ENCODE measurements around the gene PARP14.
"Not testable (repeated sequence)": the region's sequence is repeated elsewhere in the genome, so short reads cannot be mapped to it uniquely, and the experiment has no call there.

PARP14 gene

DNA sequence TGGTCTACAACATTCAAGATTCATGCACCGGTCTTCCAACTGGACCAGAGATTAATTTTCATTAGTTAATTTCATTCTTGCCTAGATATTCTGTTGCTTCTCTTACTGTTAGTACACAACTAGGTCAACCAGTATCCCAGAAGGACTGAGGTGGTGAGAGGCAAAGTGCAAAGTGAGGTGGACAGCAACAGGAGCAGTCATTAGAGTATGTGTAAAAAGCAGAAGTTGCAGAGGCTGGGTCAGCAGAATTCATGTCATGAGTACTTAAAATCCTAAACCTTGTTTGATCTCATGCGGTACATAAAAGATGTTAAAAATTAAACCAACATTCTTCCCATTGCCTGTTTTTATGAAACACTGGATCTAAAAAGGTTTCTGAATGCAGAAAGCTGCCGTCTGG is 46.7 kb downstream of the PARP14 start:
- no peak for DNase-seq (ENCODE audit: low read depth in 2 of 2)
- no peak for TF ChIP-seq CTCF (IDR thresholded peaks at IDR 0.05; ENCODE audit: low read depth, low read length)
- H3K4me3 ChIP-seq (replicated peaks in 1 of 2; ENCODE audit: low read depth in 2 of 2, low read length in 2 of 2): no peak overlapping the region

GRCh38 chr3:122727766-122728165 is 47.1 kb downstream of the PARP14 start:
- no peak for DNase-seq (ENCODE audit: low read depth in 2 of 2)
- no peak overlapping the region for H3K4me3 ChIP-seq (replicated peaks in 1 of 2; ENCODE audit: low read depth in 2 of 2, low read length in 2 of 2)
- no peak for TF ChIP-seq CTCF (IDR thresholded peaks at IDR 0.05; ENCODE audit: low read depth, low read length)

DNA sequence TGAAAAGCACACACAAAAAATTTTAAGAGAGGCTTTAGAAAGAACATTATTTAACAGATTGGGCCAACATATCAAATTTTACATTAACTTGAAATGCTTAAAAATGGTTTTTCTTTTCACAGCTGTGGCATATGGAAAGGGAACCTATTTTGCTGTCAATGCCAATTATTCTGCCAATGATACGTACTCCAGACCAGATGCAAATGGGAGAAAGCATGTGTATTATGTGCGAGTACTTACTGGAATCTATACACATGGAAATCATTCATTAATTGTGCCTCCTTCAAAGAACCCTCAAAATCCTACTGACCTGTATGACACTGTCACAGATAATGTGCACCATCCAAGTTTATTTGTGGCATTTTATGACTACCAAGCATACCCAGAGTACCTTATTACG is 47.5 kb downstream of the PARP14 start:
- no peak for DNase-seq (ENCODE audit: low read depth in 2 of 2)
- TF ChIP-seq CTCF (IDR thresholded peaks at IDR 0.05; ENCODE audit: low read depth, low read length): no peak
- H3K4me3 ChIP-seq (replicated peaks in 1 of 2; ENCODE audit: low read depth in 2 of 2, low read length in 2 of 2): no peak overlapping the region

DNA sequence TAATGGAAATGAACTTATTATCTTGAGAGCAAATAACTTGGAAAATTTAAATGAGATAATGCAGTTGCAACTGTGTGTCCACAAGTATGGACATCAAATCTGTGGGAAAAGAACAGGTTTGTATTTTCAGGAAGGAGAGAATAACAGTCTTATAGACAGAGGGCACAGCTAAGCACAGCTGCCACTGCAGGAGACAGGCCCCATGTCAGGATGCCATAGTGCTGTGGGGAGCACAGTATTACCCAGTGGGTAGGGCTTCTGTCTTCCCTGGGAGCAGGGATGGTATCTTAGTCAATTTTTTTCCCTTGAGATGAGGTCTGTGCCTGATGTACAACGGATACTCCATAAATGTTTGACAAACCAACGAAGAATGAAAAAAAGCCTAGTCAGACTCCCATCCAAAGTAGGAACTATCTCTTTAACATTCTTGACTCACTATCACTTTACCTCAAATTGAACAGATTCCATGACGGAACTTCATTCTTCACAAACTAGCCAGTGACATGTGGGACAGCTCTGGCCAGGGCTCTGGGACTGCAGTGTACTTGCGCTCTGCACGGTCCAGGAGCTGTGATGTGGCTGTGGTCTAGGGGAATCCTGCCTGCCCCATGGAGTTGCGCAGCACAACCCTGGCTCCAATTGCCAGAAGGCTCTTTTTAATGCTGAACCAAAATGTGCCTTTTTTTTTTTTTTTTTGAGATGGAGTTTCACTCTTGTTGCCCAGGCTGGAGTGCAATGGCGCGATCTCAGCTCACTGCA is 48.3 kb downstream of the PARP14 start:
- DNase-seq (ENCODE audit: low read depth in 2 of 2): no peak

GRCh38 chr3:122730240-122730639 is 49.6 kb downstream of the PARP14 start:
- TF ChIP-seq CTCF (IDR thresholded peaks at IDR 0.05; ENCODE audit: low read depth, low read length): no peak
- H3K4me3 ChIP-seq (replicated peaks in 1 of 2; ENCODE audit: low read depth in 2 of 2, low read length in 2 of 2): no peak overlapping the region
- DNase-seq (ENCODE audit: low read depth in 2 of 2): no peak

More for the DNA sequence above, 48.3 kb downstream of the PARP14 start:
- no peak overlapping the region for H3K4me3 ChIP-seq (replicated peaks in 1 of 2; ENCODE audit: low read depth in 2 of 2, low read length in 2 of 2)
- no peak for TF ChIP-seq CTCF (IDR thresholded peaks at IDR 0.05; ENCODE audit: low read depth, low read length)

DNA sequence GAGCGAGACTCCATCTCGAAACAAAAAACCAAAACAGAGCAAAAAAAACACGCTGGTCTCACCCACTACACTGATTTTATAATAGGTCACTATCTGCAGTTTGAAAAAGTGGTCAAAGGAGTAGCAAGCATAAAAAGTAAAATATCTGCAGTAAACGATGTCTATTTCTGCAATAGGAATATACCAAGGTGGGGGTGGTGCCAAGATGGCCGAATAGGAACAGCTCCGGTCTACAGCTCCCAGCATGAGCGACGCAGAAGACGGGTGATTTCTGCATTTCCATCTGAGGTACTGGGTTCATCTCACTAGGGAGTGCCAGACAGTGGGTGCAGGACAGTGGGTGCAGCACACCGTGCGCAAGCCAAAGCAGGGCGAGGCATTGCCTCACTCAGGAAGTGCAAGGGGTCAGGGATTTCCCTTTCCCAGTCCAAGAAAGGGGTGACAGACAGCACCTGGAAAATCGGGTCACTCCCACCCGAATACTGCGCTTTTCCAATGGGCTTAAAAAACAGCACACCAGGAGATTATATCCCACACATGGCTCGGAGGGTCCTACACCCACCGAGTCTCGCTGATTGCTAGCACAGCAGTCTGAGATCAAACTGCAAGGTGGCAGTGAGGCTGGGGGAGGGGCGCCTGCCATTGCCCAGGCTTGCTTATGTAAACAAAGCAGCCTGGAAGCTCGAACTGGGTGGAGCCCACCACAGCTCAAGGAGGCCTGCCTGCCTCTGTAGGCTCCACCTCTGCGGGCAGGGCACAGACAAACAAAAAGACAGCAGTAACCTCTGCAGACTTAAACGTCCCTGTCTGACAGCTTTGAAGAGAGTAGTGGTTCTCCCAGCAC is 52.3 kb downstream of the PARP14 start:
- not testable (repeated sequence) for H3K4me3 ChIP-seq (replicated peaks in 1 of 2; ENCODE audit: low read depth in 2 of 2, low read length in 2 of 2); DNase-seq (ENCODE audit: low read depth in 2 of 2)

DNA sequence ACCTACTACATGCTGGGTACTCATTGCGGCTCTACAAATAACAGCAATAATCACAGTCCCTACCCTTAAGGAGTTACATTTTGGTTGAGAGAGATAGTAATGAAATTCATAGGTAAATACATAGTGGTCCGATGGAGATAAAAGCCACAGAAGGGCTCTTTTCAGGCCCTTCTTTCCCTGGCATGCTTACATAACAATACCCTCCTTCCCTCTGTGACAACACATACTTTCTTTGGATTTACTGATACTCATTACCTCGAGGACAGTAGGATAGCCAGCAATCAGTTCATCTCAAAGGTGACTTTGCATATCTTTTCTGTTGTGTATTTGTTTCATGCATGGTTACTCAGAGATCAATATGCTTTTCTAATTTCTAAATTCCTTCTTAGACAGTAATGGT is 58.5 kb downstream of the PARP14 start:
- no peak for TF ChIP-seq CTCF (IDR thresholded peaks at IDR 0.05; ENCODE audit: low read depth, low read length)
- no peak for DNase-seq (ENCODE audit: low read depth in 2 of 2)
- no peak overlapping the region for H3K4me3 ChIP-seq (replicated peaks in 1 of 2; ENCODE audit: low read depth in 2 of 2, low read length in 2 of 2)

Measured in cardiac fibroblast (primary cell).